AG04450 (cell line): ENCODE measurements around the gene FOXI1. TPM values are rescaled to one million over a fixed set of nuclear protein-coding genes. Genes with fewer than 3 reads are reported as not detected.

Source experiments
- CTCF ChIA-PET: fragments of 300-600, 350-600 bp; formaldehyde crosslinking; extraction: SDS; loops from one replicate; lab custom pipeline; 2022; ENCODE audit warnings: antibody characterized with exemption, inconsistent platforms; lab: Charles Lee
- POLR2A ChIA-PET: fragments of 350-600 bp; formaldehyde crosslinking; extraction: SDS; loops from one replicate; lab custom pipeline; 2021; ENCODE audit warnings: antibody characterized with exemption, inconsistent platforms; lab: Yijun Ruan, JAX
- DNase-seq: peaks from one replicate; pipeline ENCODE4 v3.0.0-alpha.2; 2011; ENCODE audit warnings: low read depth, low spot score
- H3K27ac ChIP-seq: one replicate; pipeline ENCODE4 v1.5.1; 2012; ENCODE audit warnings: low read depth, low read length, control low read depth
- H3K27me3 ChIP-seq: one replicate; pipeline ENCODE4 v1.6.0; 2012; ENCODE audit warnings: low read length; ENCODE audit not compliant: control insufficient read depth, insufficient read depth
- H3K4me3 ChIP-seq: 2 replicates; pipeline ENCODE4 v1.5.1; 2011; ENCODE audit warnings: mild to moderate bottlenecking, low read depth, low read length, control low read depth
- H3K9me3 ChIP-seq: 2 replicates; pipeline ENCODE4 v1.5.1; 2012; ENCODE audit warnings: low read length; ENCODE audit not compliant: control insufficient read depth, insufficient read depth
- polyA minus RNA-seq: library from RNA; depleted of rRNA, polyadenylated mRNA; stranded (reverse); fragments of >200 nt; gene quantifications from 2 replicates; pipeline ENCODE4 v1.2.3, GENCODE V29; 2011; rRNA and poly(A)+ RNA removed
- polyA plus RNA-seq: library from polyadenylated mRNA; depleted of rRNA; stranded (reverse); fragments of >200 nt; gene quantifications from 2 replicates; pipeline ENCODE4 v1.2.3, GENCODE V29; 2011; rRNA removed
- TF ChIP-seq, protein P1 (sequence below): IDR thresholded peaks from 2 replicates; pipeline ENCODE4 v1.5.1; 2011; ENCODE audit warnings: low read depth, low read length, control low read depth, inconsistent platforms

Gene FOXI1
- polyA plus RNA-seq (not detected in 2 replicates), polyA minus RNA-seq (not detected in 2 replicates)

DNA sequence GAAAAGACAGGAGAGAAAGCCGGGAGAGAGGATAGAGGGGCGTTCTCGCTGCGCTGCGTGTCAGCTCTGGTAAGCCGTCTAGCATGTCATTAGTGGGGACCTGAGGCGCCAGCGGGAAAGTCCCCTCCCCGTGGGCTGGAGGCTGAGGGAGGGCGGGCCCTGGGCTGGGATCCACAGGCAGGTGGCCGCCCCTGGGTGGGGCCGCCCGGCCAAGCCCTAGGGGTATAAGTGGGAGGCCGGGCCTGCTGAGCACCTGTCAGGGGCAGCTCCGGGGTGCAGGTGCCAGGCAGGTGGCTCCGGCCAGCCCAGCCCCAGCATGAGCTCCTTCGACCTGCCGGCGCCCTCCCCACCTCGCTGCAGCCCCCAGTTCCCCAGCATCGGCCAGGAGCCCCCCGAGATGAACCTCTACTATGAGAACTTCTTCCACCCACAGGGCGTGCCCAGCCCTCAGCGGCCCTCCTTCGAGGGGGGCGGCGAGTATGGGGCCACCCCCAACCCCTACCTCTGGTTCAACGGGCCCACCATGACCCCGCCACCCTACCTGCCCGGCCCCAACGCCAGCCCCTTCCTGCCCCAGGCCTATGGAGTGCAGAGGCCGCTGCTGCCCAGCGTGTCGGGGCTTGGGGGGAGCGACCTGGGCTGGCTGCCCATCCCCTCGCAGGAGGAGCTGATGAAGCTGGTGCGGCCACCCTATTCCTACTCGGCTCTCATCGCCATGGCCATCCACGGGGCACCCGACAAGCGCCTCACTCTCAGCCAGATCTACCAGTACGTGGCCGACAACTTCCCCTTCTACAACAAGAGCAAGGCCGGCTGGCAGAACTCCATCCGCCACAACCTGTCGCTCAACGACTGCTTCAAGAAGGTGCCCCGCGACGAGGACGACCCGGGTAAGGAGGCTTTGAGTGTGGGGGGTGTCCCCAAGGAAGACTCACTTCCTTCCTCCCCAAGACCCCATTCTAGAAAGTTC, at the start of gene FOXI1:
TSS of gene FOXI1 (plus strand) at position 256 of the 970 bp plus-strand sequence. CDS start at position 317, 61 bp downstream.
- ChIA-PET CTCF (interaction anchor here (1.2 kb wide), 1 partner anchor 78 kb away, joined by 4 read pairs; no protein-coding TSS in a partner anchor), POLR2A (no interaction called here)
- Histone ChIP-seq H3K27ac (no peak within 1 kb of the TSS), H3K9me3 (no peaks in the 10 kb centered on the region; the same call in 1 of the 2 replicates), H3K4me3 (no peak within 1 kb of the TSS), H3K27me3 (peaks cover 4% of the 10 kb centered on the region)
- TF ChIP-seq, protein P1, sequence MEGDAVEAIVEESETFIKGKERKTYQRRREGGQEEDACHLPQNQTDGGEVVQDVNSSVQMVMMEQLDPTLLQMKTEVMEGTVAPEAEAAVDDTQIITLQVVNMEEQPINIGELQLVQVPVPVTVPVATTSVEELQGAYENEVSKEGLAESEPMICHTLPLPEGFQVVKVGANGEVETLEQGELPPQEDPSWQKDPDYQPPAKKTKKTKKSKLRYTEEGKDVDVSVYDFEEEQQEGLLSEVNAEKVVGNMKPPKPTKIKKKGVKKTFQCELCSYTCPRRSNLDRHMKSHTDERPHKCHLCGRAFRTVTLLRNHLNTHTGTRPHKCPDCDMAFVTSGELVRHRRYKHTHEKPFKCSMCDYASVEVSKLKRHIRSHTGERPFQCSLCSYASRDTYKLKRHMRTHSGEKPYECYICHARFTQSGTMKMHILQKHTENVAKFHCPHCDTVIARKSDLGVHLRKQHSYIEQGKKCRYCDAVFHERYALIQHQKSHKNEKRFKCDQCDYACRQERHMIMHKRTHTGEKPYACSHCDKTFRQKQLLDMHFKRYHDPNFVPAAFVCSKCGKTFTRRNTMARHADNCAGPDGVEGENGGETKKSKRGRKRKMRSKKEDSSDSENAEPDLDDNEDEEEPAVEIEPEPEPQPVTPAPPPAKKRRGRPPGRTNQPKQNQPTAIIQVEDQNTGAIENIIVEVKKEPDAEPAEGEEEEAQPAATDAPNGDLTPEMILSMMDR = no peak
- DNase-seq = no peak

GRCh38 chr5:170056561-170057267, 49.0 kb upstream of the FOXI1 start:
- POLR2A ChIA-PET = no interaction called here
- H3K27me3 ChIP-seq = peaks cover 3% of the 10 kb centered on the region
- no peak for DNase-seq
- CTCF ChIA-PET = interaction anchor here (7.0 kb wide), 1 partner anchor 15 kb away, joined by 40 read pairs; no protein-coding TSS in a partner anchor
- H3K4me3 ChIP-seq = no peak overlapping the region
- H3K9me3 ChIP-seq = no peaks in the 10 kb centered on the region
- no peak overlapping the region for H3K27ac ChIP-seq
- TF ChIP-seq, protein P1 = no peak

GRCh38 chr5:170057311-170057710, 48.4 kb upstream of the FOXI1 start:
- CTCF ChIA-PET = interaction anchor here (7.0 kb wide), 1 partner anchor 14 kb away, joined by 40 read pairs; no protein-coding TSS in a partner anchor
- no peak overlapping the region for H3K27ac ChIP-seq
- H3K4me3 ChIP-seq = no peak overlapping the region
- POLR2A ChIA-PET = no interaction called here
- TF ChIP-seq, protein P1 = no peak
- H3K27me3 ChIP-seq = peaks cover 3% of the 10 kb centered on the region
- no peak for DNase-seq
- no peaks in the 10 kb centered on the region for H3K9me3 ChIP-seq

DNA sequence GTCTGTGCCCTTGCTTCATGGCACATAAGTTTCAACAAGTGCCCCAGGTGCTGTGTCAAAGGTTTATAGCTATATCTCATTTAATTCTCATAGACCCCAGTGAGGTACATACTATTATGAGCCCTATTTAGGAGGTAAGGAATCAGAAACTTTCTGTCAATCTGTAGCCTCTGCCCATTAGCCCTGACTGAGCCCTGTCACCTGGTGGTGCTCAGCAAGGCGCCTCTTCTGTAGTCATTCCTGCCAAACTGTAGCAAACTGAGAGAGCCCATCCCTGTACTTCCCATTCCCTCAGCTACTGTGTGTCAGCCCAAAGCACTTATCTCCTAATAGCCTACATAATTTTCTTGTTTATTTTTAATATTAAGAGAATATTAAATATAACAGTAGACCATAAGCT, 46.5 kb upstream of the FOXI1 start:
- H3K9me3 ChIP-seq = no peaks in the 10 kb centered on the region
- H3K4me3 ChIP-seq = no peak overlapping the region
- no peak for DNase-seq
- POLR2A ChIA-PET = no interaction called here
- peaks cover 3% of the 10 kb centered on the region for H3K27me3 ChIP-seq
- CTCF ChIA-PET = interaction anchor here (7.0 kb wide), 1 partner anchor 12 kb away, joined by 40 read pairs; no protein-coding TSS in a partner anchor
- H3K27ac ChIP-seq = no peak overlapping the region
- TF ChIP-seq, protein P1 = no peak
